K562 (cell line): ENCODE data around the gene MAP3K2. TPM values are rescaled to one million over a fixed set of nuclear protein-coding genes. Genes with fewer than 3 reads are reported as not detected.

Experiments
- ATAC-seq: fragments of 200-7000 bp; cut with Tn5 transposase; 3 replicates; pipeline ENCODE4 v1.9.1; 2020; ENCODE audit warnings: moderate library complexity
- BruUV-seq: library from RNA; stranded (reverse); fragments of 400-500 nt; replicated peaks from 2 replicates; lab custom pipeline; 2021; lab: Mats Ljungman, UMichigan
- CTCF ChIA-PET: fragments of 300-600 bp; formaldehyde crosslinking; extraction: SDS; loops from one replicate; lab custom pipeline; 2021; ENCODE audit warnings: low intra/inter-chr PET ratio; lab: Yijun Ruan, JAX
- POLR2A ChIA-PET: fragments of 300-600, 350-650 bp; sonication (Branson Sonifier 250); formaldehyde crosslinking; extraction: SDS; loops from one replicate; lab custom pipeline; 2021; ENCODE audit warnings: antibody characterized with exemption, inconsistent platforms; lab: Yijun Ruan, JAX
- DNase-seq, 4 experiments: peaks; one replicate each; pipeline versions ENCODE4 v3.0.0 to v3.0.0-alpha.2; 2011 to 2018; ENCODE audit warnings: low spot score in 3 of 4, mixed read lengths in 3 of 4; ENCODE audit errors: extremely low read depth in 1 of 4
- FAIRE-seq: peaks from 2 replicates; lab custom pipeline; 2011; peaks lifted over from hg19 to GRCh38; lab: Jason Lieb, UNC
- H2AFZ ChIP-seq: 2 replicates; pipeline ENCODE4 v1.6.0; 2011; ENCODE audit warnings: low read depth, low read length, control low read depth, inconsistent platforms
- H3K27ac ChIP-seq: fragments of 200-600 bp; 3 replicates; pipeline ENCODE4 v1.8.0; 2011; ENCODE audit warnings: low read depth, mild to moderate bottlenecking, control low read depth, inconsistent platforms, low read length, moderate library complexity, mixed read lengths; ENCODE audit errors: extremely low read depth
- H3K27me3 ChIP-seq, 2 experiments: fragments of 300-600 bp in 1 of 2; 2 replicates in 1 of 2; 3 replicates in 1 of 2; pipeline versions ENCODE4 v1.6.0 to v1.8.0; 2011; ENCODE audit warnings: inconsistent platforms in 2 of 2, low read length in 2 of 2, mild to moderate bottlenecking in 1 of 2, mixed read lengths in 1 of 2, moderate library complexity in 1 of 2; ENCODE audit not compliant: control insufficient read depth in 2 of 2, insufficient read depth in 2 of 2
- H3K36me3 ChIP-seq: fragments of 300-600 bp; 3 replicates; pipeline ENCODE4 v1.8.0; 2011; ENCODE audit warnings: mild to moderate bottlenecking, low read length, inconsistent platforms; ENCODE audit not compliant: control insufficient read depth, insufficient read depth
- H3K4me1 ChIP-seq, 2 experiments: fragments of 200-600 bp in 1 of 2; replicated peaks in 1 of 2; 2 replicates in 1 of 2; 3 replicates in 1 of 2; pipeline versions ENCODE4 v1.5.1 to v1.8.0; 2011; ENCODE audit warnings: inconsistent platforms in 2 of 2, low read length in 2 of 2, mild to moderate bottlenecking in 1 of 2, mixed read lengths in 1 of 2, moderate library complexity in 1 of 2; ENCODE audit not compliant: control insufficient read depth in 2 of 2, insufficient read depth in 2 of 2
- H3K4me2 ChIP-seq: 2 replicates; pipeline ENCODE4 v1.6.1; 2011; ENCODE audit warnings: low read length, control low read depth, inconsistent platforms, mixed read lengths; ENCODE audit not compliant: insufficient read depth
- H3K4me3 ChIP-seq: fragments of 200-600 bp; sonication (generic), shearing (Covaris generic); 2 replicates; pipeline ENCODE4 v1.5.1; 2016; ENCODE audit warnings: control low read depth, inconsistent platforms
- H3K79me2 ChIP-seq: fragments of 200-600 bp; 3 replicates; pipeline ENCODE4 v1.8.0; 2011; ENCODE audit warnings: low read length, inconsistent platforms; ENCODE audit not compliant: control insufficient read depth, insufficient read depth
- H3K9ac ChIP-seq, 2 experiments: 2 replicates each; pipeline versions ENCODE4 v1.6.0 to v1.6.1; 2011; ENCODE audit warnings: low read depth in 2 of 2, low read length in 2 of 2, control low read depth in 1 of 2, inconsistent platforms in 1 of 2, mild to moderate bottlenecking in 1 of 2, mixed read lengths in 1 of 2; ENCODE audit not compliant: insufficient read depth in 1 of 2
- H3K9me1 ChIP-seq: one replicate; pipeline ENCODE4 v1.6.0; 2011; ENCODE audit warnings: inconsistent platforms, mild to moderate bottlenecking, low read length, moderate library complexity; ENCODE audit not compliant: control insufficient read depth, insufficient read depth
- H3K9me3 ChIP-seq: replicated peaks from 2 replicates; pipeline ENCODE4 v1.5.1; 2011; ENCODE audit warnings: low read depth, low read length, inconsistent platforms; ENCODE audit not compliant: control insufficient read depth, insufficient read depth
- H4K20me1 ChIP-seq: replicated peaks from 2 replicates; pipeline ENCODE4 v1.6.1; 2011; ENCODE audit warnings: low read length, inconsistent platforms, mixed read lengths; ENCODE audit not compliant: control insufficient read depth, insufficient read depth
- BACH1 ChIP-seq: fragments of 200-800 bp; sonication (Bioruptor generic); IDR thresholded peaks from 2 replicates; pipeline ENCODE4 v1.6.1; 2016; ENCODE audit warnings: missing genetic modification characterization, missing compliant biosample characterization
- CBX2 ChIP-seq: fragments of 200-600 bp; sonication (generic); IDR thresholded peaks from one replicate; pipeline ENCODE4 v1.6.1; 2012; ENCODE audit warnings: mild to moderate bottlenecking, low read length, inconsistent platforms; ENCODE audit not compliant: insufficient read depth, poor library complexity, severe bottlenecking
- CREB3L1 ChIP-seq: fragments of 450-650 bp; IDR thresholded peaks from 2 replicates; pipeline ENCODE4 v1.6.1; 2014; ENCODE audit warnings: low read depth, mild to moderate bottlenecking, moderate library complexity, borderline replicate concordance
- E4F1 ChIP-seq: fragments of 250-450 bp; sonication (Bioruptor Pico); IDR thresholded peaks from 2 replicates; pipeline ENCODE4 v1.5.0; 2021; ENCODE audit warnings: mild to moderate bottlenecking, borderline replicate concordance
- EZH2 ChIP-seq: IDR thresholded peaks from 2 replicates; pipeline ENCODE4 v1.6.1; 2012; ENCODE audit warnings: low read depth, mild to moderate bottlenecking, inconsistent platforms, low read length, borderline replicate concordance
- GATA2 ChIP-seq: sonication (generic); formaldehyde crosslinking; IDR thresholded peaks from 2 replicates; pipeline ENCODE4 v1.4.0; 2020; ENCODE audit warnings: mild to moderate bottlenecking, missing genetic modification reagents
- GATAD2B ChIP-seq: fragments of 450-650 bp; IDR thresholded peaks from 2 replicates; pipeline ENCODE4 v1.6.1; 2017; ENCODE audit warnings: mild to moderate bottlenecking, borderline replicate concordance
- KDM5B ChIP-seq: fragments of 200-600 bp; sonication (generic); IDR thresholded peaks from 2 replicates; pipeline ENCODE4 v1.6.1; 2012; ENCODE audit warnings: low read depth, mild to moderate bottlenecking, moderate library complexity, low read length, control low read depth, inconsistent platforms; ENCODE audit not compliant: insufficient replicate concordance
- MBD1 ChIP-seq: fragments of 250-450 bp; sonication (Bioruptor Pico); IDR thresholded peaks from 2 replicates; pipeline ENCODE4 v1.8.0; 2022; ENCODE audit warnings: inconsistent platforms
- OTX1 ChIP-seq: fragments of 450-650 bp; formaldehyde crosslinking; IDR thresholded peaks from 2 replicates; pipeline ENCODE4 v1.4.0; 2022; ENCODE audit warnings: mild to moderate bottlenecking
- PCBP1 ChIP-seq: fragments of 200-400 bp; formaldehyde crosslinking; IDR thresholded peaks from 2 replicates; pipeline ENCODE4 v1.6.1; 2018; ENCODE audit warnings: mild to moderate bottlenecking, low read depth, low read length; ENCODE audit not compliant: poor library complexity, severe bottlenecking
- RAD21 ChIP-seq, 2 experiments: fragments of 250-450 bp in 1 of 2; fragments of 450-650 bp in 1 of 2; sonication (Bioruptor Pico) in 1 of 2; formaldehyde crosslinking in 1 of 2; IDR thresholded peaks in 1 of 2; conservative IDR thresholded peaks in 1 of 2; 2 replicates each; pipeline versions ENCODE4 v1.4.0 to v1.8.0; 2020 to 2022; ENCODE audit warnings: mild to moderate bottlenecking in 2 of 2, moderate library complexity in 1 of 2
- TBP ChIP-seq: optimal IDR thresholded peaks from 2 replicates; pipeline ENCODE3; 2011; ENCODE audit warnings: low read depth, low read length, improper control_type of control experiment
- ZBTB17 ChIP-seq: fragments of 450-650 bp; formaldehyde crosslinking; IDR thresholded peaks from 2 replicates; pipeline ENCODE4 v1.4.0; 2020; ENCODE audit warnings: mild to moderate bottlenecking
- ZNF121 ChIP-seq: sonication (generic); formaldehyde crosslinking; conservative IDR thresholded peaks from 2 replicates; pipeline ENCODE4 v1.8.0; 2022; ENCODE audit warnings: missing genetic modification reagents
- WGBS: fragments of 100-300 bp; shearing (Covaris generic); methylation state at CpG from one replicate; pipeline ENCODE4 v1.1.6; 2016; ENCODE audit warnings: low coverage, mixed read lengths; ENCODE audit not compliant: insufficient coverage; ENCODE audit errors: missing lambda C conversion rate; 5-methylcytosine and 5-hydroxymethylcytosine counted together
- in situ Hi-C: fragments of 300-500 bp; cut with MboI; formaldehyde crosslinking; loops from 4 replicates; pipeline ENCODE4 v1.15.0; 2018; ENCODE audit warnings: inconsistent platforms, mixed read lengths
- intact Hi-C: fragments of 100-400 bp; cut with micrococcal nuclease; formaldehyde crosslinking; loops from 2 replicates; pipeline ENCODE4 v1.14.2; 2022
- polyA plus RNA-seq, 8 experiments: library from polyadenylated mRNA; depleted of rRNA in 4 of 8; stranded (reverse) in 5 of 8; unstranded in 3 of 8; fragments of >200 nt; fragmentation: Nextera tagmentation in 2 of 8; fragmentation: Illumina TruSeq in 1 of 8; extraction: Ambion mirVana in 2 of 8; extraction: Trizol in 1 of 8; gene quantifications; 2 replicates each; pipeline versions ENCODE4 v1.2.1 to v1.2.3, GENCODE V29; 2011 to 2014; ENCODE audit warnings: inconsistent platforms in 1 of 8, missing spikeins in 1 of 8
- total RNA-seq, 7 experiments: library from RNA; depleted of rRNA in 6 of 7; stranded (reverse); fragments of >200 nt in 6 of 7; fragmentation: Illumina TruSeq in 2 of 7; extraction: Trizol in 2 of 7; gene quantifications; 2 replicates each; pipeline versions ENCODE4 v1.2.1 to v1.2.3, GENCODE V29; 2011 to 2021; ENCODE audit warnings: low replicate concordance in 1 of 7

The MAP3K2 gene
- total and polyA plus RNA-seq, 9 of the 15 experiments (the other 6 are each of a cell fraction or from before 2014, with no cell fraction given): 1.2 to 14.2 (median 5.7) TPM

GRCh38 chr2:127256381-127256780, 131.4 kb downstream of the MAP3K2 start:
- ChIA-PET POLR2A (interaction anchor here (0.6 kb wide), 1 partner anchor 37 kb away, joined by 4 read pairs; the partner anchor contains the start of gene ERCC3), CTCF (no interaction called here)
- DNase-seq: no peak
- no TSS peak for BruUV-seq
- H2AFZ ChIP-seq: no peak overlapping the region
- no peaks in the 10 kb centered on the region for H3K27me3 ChIP-seq
- H3K36me3 ChIP-seq: peaks cover 41% of the 10 kb centered on the region; the same call in 2 of the 3 replicates
- no peaks in the 10 kb centered on the region for H3K9me3 ChIP-seq
- H3K9ac ChIP-seq: no peak overlapping the region
- H3K4me2 ChIP-seq: no peak overlapping the region
- no peak overlapping the region for H3K27ac ChIP-seq
- ATAC-seq: no peak
- intact Hi-C loops: no loop called here
- no peaks in the 10 kb centered on the region for H3K79me2 ChIP-seq
- no peaks in the 10 kb centered on the region for H3K9me1 ChIP-seq
- TF ChIP-seq CBX2: no peak
- TF ChIP-seq OTX1 (CRISPR knock-in tag): no peak
- no peak for TF ChIP-seq PCBP1
- TF ChIP-seq BACH1 (tag): no peak
- no peak for TF ChIP-seq ZBTB17
- no peak for TF ChIP-seq RAD21 (CRISPR knock-in tag; conservative IDR thresholded peaks at IDR 0.05 in 1 of 2, IDR thresholded peaks at IDR 0.05 in 1 of 2)
- no peak for TF ChIP-seq GATA2 (CRISPR knock-in tag)
- TF ChIP-seq KDM5B: no peak
- no peak for TF ChIP-seq GATAD2B
- no peak for TF ChIP-seq E4F1 (CRISPR knock-in tag)
- no peak for TF ChIP-seq TBP
- no peak for TF ChIP-seq ZNF121 (CRISPR knock-in tag)
- no peak for TF ChIP-seq CREB3L1
- TF ChIP-seq EZH2: no peak
- TF ChIP-seq MBD1: no peak
- in situ Hi-C loops: no loop called here
- no peak for FAIRE-seq
- H3K4me3 ChIP-seq: no peak overlapping the region
- no peaks in the 10 kb centered on the region for H4K20me1 ChIP-seq
- no peaks in the 10 kb centered on the region for H3K4me1 ChIP-seq
- WGBS: 95% methylated on average over 3 of the region's 3 CpGs
